Amniotic stem cell (primary cell): ENCODE data around the gene GALC.
"Not testable (repeated sequence)": the region's sequence is repeated elsewhere in the genome, so short reads cannot be mapped to it uniquely, and the experiment has no call there.

ENCODE experiments used
- DNase-seq: peaks from one replicate; lab custom pipeline; 2025; lab: John Stamatoyannopoulos, UW

The GALC gene

DNA sequence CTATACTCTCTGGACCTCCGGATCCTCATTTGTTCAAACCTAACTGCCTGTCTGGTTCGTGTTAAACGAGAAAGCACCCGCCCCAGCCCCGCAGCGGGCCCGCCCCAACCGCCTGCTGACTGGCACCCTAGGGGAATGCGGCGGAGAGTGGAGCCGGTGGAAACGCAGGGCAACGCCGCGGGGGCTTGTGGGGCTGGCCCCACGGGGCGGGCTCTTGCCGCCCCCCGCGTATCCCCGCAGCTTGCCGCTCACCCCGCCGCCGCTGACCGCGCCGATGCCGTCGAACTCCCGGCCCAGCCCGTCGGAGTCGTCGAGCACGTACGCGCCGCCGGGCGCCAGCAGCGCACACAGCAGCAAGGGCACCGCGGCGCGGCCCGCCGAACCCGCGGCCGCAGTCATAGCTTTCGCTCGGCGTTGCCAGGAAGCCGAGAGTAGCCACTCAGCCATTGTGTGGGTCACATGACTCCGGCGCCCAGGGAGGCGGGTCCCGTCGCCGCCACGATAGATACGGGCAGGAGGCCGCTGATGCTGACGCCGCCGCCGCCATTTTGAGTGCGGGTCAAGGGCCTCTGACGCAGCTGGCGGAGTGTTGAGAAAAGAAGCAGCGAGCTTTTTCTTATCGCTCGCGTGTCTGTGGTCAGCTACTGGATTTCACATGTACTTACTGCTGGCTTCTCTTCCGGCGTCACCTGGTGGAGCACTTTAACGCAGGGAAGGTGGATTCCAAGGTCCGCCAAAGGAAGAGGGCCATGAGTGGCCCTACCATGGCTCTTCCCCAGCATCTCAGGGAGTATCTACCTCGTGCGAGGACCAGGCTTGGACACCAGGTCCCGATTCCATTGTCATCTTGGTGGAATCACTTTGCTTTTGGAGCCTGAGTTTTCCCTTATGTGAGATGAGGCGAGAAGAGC is at the start of gene GALC:
Gene GALC (minus strand): TSS at position 465 of the 911 bp plus-strand sequence. CDS start 18 bp downstream, at position 447.
- DNase-seq = peak; percentile 73

DNA sequence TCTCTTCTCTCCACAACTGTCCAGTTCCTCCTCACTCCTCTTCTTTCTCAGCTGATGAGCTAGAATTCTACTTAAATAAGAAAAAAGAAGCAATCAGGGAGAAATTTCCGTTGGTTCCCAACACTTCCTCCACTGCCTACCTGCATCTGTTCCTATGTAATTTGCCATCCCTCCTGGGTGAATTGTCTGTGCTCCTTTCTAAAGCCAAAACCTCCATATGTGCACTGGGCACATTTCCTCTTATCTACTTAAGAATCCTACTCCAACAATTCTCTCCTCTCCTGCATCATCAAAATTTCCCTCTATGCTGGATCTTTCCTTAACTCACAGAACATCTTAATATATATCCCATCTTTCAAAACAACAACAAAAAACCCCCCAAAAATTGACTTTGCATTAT is 47.2 kb upstream of the GALC start:
- DNase-seq = no peak

DNA sequence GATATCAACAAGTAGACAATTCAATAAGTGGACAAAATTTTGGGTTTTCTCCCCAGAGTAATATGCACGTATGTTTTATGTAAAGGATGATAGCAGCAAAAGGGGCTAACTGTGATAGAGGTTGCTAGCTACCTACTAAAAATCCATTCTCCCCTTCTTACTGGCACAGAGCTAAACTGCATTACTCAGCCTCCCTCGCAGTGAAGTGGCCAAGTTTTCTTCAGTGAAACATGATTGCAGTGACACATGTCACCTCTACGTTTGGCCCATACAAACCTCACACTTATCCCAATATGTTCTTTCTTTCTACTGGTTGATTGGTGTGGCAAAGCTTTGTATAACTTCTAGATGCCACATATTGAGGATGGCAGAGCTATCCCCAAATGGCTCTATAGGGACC is 46.2 kb upstream of the GALC start:
- DNase-seq = no peak

DNA sequence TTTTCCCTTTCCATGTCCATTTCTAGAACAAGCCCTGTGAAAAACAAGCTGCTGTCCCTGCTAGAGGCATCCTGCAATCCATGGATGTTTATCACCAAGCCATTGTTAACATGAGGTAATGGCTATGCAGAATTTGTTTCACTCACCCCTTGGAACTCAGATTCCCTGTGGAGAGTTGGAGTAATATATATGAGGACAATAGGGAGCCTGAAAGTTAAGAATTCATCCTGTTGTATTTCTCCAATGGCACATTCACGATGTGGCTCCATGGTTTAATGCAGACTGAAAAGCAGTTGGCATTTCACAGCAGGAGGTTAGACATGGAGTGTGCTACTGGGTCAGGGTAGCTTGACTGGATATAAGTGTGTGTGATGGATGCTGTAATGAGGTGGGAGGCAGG is 44.3 kb upstream of the GALC start:
- no peak for DNase-seq

DNA sequence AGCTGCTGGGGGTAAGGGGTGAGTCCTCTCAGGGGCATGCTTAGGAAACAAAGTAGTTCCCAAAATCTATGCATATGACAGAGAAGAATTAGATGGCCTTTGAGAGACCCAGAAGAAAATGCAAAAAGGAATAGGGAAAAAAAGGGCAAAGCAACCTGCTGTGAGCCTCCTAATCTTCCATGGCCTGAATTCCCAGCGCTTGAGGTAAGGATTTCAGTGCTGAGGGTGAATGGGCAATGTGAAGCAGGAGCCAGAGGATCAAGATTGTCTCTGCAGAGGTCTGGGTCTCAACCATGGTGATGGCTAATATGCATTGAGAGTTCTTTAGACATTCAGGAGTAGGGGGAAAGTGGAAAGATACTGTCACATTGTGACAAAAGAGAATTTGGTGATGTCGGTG is 43.4 kb upstream of the GALC start:
- DNase-seq = no peak

DNA sequence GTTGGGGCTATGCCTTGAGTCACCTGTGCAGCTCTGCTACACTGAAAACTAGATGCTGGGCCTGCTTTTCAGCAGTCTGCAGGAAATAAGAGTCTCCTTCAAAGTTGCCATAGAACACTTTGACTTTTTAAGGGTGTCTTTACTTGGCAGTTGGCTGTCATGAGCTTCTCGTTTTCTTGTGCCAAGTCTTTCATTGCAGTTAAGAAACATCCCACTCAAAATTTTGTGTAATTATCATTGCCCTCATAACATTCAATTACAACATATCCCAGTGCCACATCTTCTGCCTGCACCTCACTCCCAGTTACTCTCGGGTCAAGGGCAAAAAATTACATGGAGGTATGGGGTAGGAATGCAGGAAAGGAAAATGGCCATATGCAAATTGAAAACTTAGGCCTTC is 41.1 kb upstream of the GALC start:
- no peak for DNase-seq

DNA sequence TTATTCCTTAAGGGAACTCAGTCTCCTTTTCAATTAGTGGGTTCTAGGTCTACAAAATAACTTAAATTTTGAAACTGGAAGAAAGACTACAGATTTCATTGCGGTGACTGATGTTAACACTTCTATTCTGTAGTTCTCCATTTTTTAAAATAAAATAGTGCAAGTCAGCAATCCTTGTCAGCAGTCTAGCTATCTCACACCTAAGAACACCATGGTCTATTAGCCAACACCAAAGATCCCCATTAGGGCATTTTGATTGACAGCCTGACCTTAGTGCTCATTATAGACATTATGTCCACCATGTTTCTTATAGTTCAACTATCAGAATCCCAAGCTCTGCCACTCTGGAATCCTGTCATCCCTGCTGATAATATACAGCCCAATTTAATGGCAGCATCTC is 39.4 kb upstream of the GALC start:
- no peak for DNase-seq

DNA sequence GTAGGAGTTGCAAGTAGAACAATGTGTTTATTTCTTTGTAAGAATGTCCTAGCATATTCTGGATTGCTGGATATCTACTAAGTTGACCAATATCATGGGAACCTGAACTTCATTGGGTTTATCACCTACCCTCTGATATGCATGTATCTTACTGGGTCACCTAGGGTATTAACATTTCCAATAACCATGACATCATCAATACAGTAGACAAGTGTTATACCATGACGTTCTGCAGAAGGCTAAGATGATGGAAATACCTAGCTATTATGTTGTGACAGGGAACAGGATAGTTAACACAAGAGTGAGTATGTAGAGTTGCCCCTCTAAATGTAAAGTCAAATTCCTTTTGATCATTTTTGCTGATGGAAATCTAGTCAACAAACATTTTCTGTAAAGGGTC is 37.9 kb upstream of the GALC start:
- no peak for DNase-seq

DNA sequence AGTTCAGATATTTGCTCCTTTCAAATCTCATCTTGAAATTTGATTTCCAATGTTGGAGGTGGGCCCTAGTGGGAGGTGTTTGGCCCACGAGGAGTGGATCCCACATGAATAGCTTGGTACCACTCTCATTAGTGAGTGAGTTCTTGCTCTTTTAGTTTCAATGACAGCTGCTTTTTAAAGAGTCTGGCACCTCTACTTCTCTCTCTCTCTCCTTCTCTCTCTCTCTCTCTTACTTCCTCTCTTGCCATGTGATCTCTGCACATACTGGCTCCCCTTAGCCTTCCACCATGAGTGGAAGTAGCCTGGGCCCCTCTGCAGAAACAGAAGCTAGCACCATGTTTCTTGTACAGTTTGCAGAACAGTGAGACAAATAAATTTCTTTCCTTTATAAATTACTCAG is 37.1 kb upstream of the GALC start:
- DNase-seq = no peak

DNA sequence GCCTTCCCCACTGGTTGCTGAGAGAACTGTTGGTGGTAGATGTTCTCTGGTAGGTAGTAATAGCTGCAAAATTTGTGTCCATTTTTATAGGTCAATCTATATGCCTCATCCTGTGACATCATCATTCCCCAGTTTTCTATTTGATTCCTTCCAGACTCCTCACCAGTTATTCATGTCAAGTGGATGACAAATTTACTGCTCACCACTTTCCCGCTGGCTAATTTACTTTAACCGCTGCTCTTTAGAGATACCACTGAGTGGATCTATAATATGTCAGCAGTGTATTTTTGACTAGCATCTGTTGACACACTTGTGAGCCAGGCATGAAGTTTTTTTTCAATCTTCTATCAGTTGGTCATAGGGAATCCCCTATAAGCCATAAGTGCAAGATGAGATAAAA is 36.5 kb upstream of the GALC start:
- no peak for DNase-seq

DNA sequence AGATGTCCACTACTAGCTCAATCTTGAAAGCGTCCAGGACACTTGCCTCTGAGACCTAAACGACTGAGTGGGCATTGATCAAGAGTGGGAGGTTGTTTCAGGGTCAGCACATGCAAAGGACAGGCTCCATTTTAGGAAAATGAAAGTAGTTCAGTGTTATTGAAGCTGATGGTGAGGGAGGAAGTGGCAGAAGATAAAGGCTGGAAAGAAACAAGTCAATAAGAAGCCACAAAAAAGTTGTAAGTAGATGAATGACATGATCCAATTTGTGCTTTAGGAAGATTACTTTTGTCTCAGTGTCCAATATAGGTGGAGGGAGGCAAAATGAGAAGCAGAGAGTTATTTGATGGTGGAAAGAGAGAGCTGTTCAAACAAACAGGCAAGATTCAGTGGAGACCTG is 33.9 kb upstream of the GALC start:
- no peak for DNase-seq

DNA sequence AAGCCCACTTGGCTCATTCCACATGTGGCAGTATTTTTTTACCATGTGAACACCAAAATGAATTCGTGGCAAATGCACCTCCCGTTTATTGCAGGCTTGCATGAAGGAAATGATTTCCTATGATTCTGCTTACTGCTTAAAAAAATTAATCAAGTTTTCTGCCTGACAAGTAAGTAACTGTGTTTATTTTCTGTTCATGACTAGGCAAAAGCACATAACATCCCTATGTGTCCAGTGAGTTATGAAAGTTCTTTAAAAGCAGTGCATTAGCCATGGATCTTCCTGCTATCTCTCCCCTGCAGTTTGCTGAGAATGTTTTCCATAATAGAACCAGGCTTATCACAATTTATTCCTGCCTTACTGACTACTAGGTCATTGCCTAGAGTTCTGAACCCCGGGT is 32.3 kb upstream of the GALC start:
- no peak for DNase-seq

DNA sequence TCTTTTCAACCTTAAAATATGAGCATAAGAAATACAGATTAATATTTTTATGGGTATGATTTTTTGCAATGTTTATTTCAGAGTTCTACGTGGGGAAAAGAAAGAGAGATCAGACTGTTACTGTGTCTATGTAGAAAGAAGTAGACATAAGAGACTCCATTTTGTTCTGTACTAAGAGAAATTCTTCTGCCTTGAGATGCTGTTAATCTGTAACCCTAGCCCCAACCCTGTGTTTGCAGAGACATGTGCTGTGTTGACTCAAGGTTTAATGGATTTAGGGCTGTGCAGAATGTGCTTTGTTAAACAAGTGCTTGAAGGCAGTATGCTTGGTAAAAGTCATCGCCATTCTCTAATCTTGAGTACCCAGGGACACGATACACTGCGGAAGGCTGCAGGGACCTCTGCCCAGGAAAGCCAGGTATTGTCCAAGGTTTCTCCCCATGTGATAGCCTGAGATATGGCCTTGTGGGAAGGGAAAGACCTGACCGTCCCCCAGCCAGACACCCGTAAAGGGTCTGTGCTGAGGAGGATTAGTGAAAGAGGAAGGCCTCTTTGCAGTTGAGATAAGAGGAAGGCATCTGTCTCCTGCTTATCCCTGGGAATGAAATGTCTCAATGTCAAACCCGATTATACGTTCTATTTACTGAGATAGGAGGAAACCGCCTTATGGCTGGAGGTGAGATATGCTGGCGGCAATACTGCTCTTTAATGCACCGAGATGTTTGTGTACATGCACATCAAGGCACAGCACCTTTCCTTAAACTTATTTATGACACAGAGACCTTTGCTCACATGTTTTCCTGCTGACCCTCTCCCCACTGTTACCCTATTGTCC is 31.5 kb upstream of the GALC start:
- not testable (repeated sequence) for DNase-seq

DNA sequence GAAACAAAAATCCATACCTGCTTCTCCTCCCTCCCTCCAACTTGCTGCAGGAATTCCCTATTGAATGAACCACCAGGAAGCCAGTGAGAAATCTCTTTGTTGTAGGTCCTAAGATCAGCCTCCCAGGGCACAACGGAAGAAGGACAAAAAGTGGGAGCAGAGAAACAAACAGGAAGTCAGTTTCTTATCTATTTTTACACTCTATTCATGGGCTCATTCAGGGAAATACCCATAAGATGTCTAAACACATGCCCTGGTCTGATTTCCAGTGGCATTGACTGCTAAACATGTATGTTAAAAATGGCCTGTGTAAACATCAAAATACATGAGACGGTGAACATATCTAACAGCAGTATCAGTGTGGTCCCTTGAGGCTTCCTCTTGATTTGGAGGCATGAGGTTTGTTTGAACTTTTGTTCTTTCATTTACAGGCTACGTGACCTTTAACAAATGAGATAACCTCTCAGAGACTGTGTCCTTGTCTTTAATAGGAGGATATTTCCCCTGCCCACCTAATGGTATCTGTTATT is 30.7 kb upstream of the GALC start:
- DNase-seq = no peak

DNA sequence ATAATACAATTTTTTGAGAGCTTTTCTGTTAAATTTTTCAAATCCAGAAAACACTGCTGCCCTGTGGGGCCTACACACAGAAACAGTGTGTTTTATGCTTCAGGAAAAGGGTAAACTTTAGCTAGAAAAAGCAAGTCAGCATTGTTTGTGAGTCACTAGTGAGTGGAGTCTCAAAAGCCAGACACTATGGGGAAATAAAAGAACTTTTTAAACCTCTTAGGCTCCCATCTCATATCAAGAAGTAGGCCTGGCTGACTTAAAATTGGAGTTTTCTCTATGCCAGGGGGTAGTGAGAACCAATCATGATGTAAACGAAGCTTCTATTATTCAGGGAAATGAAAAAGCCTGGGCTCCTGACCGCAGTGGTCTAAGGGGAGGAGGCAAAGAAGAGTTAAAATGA is 24.6 kb upstream of the GALC start:
- no peak for DNase-seq

DNA sequence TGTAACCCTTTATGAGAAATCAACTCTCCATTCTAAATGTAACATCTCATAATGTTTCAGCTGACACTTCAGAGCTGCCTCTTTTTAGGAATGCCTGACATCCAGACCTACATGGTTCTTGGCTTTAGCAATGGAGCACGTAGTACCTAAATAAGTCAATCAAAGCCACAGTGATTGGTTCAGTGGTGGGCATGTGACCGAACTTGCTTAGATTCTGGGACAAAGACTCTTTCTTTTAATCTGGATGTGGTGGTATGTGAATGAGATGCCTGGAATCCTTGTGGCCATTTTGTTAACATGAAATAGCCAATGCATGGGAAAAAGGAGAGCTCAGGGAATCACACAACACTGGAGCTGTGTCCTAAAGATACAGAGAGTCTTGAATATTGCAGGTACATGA is 23.8 kb upstream of the GALC start:
- no peak for DNase-seq

DNA sequence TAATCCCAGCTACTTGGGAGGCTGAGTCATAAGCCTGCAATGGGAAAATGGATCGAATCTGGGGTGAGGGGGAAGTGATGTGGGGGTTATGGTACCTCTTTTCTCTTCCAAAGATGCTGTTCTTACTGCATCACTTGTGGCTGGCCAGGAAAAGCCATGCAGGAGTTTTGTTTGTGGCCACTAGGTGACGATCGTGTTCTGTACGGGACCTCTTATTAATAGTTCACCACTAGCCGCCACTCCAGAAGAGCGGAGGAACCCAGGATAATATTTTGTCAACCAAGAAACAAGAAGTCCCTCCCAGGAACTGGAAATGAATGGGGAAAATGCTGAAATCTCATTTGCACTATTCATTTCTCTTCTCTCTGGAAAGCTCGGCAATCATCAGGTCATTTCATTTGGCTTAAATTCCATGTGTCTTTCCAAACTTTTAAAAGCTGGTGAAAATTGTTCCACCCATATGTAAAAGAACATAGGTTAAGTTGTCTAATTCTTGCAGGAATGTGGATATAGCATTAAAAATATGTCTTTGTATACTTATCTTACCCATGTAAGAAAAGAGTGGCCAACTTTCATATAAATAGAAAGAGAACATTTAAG is 20.9 kb upstream of the GALC start:
- peak; percentile 55 for DNase-seq

DNA sequence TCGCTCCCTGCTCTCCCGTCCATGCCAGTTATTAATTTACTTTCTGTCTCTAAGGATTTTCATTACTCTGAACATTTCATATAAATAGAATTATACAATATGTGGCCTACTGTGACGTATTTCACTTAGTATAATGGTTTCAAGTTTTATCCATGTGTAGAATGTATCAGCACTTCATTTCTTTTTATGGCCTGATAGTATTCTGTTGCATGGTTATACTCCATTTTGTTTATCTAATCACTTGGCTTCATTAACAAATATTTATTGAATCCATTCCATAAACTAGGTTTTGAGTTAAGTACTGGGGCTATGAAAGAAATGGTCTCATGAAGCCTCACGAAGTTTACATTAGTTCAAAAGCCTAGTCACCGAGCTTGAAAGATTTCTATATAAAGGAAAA is 19.5 kb upstream of the GALC start:
- no peak for DNase-seq

DNA sequence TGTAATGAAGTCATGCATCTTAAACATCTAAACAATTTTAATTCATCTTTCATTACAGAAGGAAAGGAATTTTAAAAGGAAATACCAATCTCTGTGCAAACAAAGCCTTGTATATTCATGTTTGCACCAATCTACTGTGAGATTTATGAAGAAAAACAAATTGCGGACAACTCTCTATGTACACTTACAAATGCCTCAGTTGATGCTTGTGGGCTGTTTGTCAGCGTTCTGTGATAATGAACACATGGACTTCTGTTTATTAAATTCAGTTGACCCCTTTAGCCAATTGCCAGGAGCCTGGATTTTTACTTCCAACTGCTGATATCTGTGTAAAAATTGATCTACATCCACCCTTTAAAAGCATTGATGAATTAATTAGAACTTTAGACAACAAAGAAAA is 17.3 kb upstream of the GALC start:
- no peak for DNase-seq

DNA sequence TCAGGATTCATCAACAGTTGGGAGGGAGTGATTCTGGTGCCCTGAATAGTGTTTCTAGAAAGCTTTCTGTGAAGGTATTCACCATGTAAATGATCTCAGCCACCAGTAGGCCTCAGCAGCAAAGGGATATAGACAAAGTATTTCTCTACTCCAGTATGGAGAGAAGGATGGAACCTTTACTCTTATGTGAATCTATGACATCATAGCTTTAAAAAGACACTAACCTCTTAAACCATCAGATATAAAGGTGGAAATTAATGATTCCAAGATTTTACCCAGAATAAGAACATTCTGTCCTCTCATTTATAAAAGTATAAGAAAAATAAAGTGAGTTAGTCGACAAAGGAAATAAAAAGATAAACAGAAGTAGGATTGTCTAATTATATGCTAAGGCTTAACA is 16.5 kb upstream of the GALC start:
- DNase-seq = no peak

DNA sequence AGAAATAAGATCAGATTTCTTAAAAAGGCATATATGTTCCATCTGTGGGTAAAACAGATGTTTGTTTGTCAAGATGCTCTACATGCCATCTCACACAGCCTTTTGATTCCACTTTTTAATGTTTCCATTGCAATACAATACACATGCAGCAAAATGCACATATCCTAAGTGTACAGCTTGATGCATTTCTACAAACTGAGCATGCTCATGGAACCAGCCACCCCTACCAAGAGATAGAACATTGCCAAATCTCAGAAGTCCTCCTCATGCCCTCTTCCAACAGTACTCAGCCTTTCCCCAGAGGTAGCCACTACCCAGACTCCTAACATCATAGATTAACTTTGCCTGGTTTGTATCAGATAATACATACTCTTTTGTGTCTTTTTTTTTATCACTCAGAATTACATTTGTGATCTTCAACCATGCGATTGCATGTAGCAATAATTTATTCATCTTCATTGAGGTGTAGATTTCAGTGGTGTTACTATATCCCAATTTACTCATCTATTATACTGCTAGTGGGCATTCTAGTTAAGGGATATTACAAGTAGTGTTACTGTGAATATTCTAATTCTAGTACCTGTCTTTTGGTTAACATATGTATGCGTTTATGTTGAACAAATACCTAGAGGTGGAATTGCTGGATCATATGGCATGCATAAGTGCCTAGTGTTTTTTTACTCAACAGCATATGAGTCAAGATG is 15.2 kb upstream of the GALC start:
- DNase-seq = no peak

DNA sequence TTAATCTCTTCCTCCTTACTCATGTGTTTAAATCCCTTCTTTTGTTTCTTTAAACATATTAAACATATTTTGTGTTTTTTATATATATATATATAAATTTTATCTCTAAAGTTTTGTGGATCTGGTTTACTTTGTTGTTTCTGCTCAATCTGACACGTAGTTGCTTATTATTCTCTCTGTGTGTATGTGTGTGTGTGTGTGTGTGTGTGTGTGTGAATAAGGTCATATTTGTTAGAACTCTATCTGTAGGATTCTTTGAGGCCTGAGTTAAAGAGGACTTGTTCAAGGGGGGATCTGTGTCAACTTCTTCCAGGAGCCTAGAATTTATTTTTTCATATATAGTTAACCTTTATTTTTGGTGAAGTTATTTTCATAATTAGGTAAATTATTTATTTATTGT is 14.6 kb upstream of the GALC start:
- DNase-seq = no peak
